Measurements from ENCODE around the gene WDR46. TPM values are rescaled to one million over a fixed set of nuclear protein-coding genes. Genes with fewer than 3 reads are reported as not detected.

Gene WDR46
- total and polyA plus RNA-seq, 2 of the 13 experiments (the other 11 are each of a cell fraction or from before 2014, with no cell fraction given), result 47.4 to 105 TPM

DNA sequence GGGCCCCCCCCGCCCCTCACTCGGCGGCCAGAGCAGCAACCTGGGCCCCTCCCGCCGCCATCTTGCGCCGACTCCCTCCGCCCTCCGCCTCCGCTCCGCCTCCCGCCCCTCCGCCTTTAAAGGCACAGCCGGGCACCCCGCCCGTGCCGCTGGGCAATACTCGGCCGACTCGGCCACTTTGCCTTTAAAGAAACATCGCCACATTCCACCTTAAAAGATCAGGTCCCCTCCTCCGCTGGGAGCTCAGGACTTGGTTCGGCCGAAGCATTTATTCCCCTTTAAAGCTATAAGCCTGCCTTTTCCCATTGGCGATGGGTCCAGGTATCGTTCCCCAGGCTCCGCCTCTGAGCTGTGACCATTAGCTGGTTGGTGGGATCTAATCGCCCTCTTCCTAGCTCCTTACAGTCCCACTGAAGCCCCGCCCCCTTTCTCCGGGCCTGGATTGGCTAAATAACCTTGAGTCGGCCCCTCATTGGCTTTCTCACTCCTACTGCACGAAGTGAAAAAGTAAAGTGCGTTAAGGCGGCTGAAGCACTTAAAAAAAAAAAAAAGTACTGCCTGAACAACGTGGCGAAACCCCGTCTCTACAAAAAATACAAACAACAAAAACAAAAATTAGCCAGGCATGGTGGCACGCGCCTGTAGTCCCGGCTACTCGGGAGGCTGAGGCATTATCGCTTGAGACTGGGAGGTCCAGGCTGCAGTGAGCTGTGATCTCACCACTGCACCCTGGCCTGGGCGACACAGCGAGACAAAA, 28.8 kb upstream of the WDR46 start, which contains the start of gene ZBTB22 (continued):
- TF ChIP-seq, protein P1, sequence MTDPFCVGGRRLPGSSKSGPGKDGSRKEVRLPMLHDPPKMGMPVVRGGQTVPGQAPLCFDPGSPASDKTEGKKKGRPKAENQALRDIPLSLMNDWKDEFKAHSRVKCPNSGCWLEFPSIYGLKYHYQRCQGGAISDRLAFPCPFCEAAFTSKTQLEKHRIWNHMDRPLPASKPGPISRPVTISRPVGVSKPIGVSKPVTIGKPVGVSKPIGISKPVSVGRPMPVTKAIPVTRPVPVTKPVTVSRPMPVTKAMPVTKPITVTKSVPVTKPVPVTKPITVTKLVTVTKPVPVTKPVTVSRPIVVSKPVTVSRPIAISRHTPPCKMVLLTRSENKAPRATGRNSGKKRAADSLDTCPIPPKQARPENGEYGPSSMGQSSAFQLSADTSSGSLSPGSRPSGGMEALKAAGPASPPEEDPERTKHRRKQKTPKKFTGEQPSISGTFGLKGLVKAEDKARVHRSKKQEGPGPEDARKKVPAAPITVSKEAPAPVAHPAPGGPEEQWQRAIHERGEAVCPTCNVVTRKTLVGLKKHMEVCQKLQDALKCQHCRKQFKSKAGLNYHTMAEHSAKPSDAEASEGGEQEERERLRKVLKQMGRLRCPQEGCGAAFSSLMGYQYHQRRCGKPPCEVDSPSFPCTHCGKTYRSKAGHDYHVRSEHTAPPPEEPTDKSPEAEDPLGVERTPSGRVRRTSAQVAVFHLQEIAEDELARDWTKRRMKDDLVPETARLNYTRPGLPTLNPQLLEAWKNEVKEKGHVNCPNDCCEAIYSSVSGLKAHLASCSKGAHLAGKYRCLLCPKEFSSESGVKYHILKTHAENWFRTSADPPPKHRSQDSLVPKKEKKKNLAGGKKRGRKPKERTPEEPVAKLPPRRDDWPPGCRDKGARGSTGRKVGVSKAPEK (CRISPR knock-in tag; IDR thresholded peaks at IDR 0.05; ENCODE audit: borderline replicate concordance), result no peak
- TF ChIP-seq AGO1 (IDR thresholded peaks at IDR 0.05; ENCODE audit: low read depth, low read length, poor library complexity, severe bottlenecking) (peak; percentile 41), HDAC6 (IDR thresholded peaks at IDR 0.05; ENCODE audit: low read depth, low read length) (no peak), FOXO1 (CRISPR knock-in tag; IDR thresholded peaks at IDR 0.05) (no peak; the same call in 1 of the 2 replicates), ZNF644 (CRISPR knock-in tag; IDR thresholded peaks at IDR 0.05; ENCODE audit: low read depth) (no peak), NFE2L1 (CRISPR knock-in tag; IDR thresholded peaks at IDR 0.05; ENCODE audit: borderline replicate concordance) (no peak), SP1 (IDR thresholded peaks at IDR 0.05) (no peak), SP1 (CRISPR knock-in tag; IDR thresholded peaks at IDR 0.05) (peak; percentile 63), KMT2B (CRISPR knock-in tag; IDR thresholded peaks at IDR 0.05) (no peak; the same call in 1 of the 2 replicates), ZNF790 (CRISPR knock-in tag; IDR thresholded peaks at IDR 0.05; ENCODE audit: borderline replicate concordance) (no peak), BCL6 (CRISPR knock-in tag; IDR thresholded peaks at IDR 0.05) (no peak), PRMT3 (CRISPR knock-in tag; IDR thresholded peaks at IDR 0.05; ENCODE audit: borderline replicate concordance, low read depth) (no peak)
- TF ChIP-seq, protein P2, sequence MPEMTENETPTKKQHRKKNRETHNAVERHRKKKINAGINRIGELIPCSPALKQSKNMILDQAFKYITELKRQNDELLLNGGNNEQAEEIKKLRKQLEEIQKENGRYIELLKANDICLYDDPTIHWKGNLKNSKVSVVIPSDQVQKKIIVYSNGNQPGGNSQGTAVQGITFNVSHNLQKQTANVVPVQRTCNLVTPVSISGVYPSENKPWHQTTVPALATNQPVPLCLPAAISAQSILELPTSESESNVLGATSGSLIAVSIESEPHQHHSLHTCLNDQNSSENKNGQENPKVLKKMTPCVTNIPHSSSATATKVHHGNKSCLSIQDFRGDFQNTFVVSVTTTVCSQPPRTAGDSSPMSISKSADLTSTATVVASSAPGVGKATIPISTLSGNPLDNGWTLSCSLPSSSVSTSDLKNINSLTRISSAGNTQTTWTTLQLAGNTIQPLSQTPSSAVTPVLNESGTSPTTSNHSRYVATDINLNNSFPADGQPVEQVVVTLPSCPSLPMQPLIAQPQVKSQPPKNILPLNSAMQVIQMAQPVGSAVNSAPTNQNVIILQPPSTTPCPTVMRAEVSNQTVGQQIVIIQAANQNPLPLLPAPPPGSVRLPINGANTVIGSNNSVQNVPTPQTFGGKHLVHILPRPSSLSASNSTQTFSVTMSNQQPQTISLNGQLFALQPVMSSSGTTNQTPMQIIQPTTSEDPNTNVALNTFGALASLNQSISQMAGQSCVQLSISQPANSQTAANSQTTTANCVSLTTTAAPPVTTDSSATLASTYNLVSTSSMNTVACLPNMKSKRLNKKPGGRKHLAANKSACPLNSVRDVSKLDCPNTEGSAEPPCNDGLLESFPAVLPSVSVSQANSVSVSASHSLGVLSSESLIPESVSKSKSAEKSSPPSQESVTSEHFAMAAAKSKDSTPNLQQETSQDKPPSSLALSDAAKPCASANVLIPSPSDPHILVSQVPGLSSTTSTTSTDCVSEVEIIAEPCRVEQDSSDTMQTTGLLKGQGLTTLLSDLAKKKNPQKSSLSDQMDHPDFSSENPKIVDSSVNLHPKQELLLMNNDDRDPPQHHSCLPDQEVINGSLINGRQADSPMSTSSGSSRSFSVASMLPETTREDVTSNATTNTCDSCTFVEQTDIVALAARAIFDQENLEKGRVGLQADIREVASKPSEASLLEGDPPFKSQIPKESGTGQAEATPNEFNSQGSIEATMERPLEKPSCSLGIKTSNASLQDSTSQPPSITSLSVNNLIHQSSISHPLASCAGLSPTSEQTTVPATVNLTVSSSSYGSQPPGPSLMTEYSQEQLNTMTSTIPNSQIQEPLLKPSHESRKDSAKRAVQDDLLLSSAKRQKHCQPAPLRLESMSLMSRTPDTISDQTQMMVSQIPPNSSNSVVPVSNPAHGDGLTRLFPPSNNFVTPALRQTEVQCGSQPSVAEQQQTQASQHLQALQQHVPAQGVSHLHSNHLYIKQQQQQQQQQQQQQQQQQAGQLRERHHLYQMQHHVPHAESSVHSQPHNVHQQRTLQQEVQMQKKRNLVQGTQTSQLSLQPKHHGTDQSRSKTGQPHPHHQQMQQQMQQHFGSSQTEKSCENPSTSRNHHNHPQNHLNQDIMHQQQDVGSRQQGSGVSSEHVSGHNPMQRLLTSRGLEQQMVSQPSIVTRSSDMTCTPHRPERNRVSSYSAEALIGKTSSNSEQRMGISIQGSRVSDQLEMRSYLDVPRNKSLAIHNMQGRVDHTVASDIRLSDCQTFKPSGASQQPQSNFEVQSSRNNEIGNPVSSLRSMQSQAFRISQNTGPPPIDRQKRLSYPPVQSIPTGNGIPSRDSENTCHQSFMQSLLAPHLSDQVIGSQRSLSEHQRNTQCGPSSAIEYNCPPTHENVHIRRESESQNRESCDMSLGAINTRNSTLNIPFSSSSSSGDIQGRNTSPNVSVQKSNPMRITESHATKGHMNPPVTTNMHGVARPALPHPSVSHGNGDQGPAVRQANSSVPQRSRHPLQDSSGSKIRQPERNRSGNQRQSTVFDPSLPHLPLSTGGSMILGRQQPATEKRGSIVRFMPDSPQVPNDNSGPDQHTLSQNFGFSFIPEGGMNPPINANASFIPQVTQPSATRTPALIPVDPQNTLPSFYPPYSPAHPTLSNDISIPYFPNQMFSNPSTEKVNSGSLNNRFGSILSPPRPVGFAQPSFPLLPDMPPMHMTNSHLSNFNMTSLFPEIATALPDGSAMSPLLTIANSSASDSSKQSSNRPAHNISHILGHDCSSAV (CRISPR knock-in tag; IDR thresholded peaks at IDR 0.05; ENCODE audit: borderline replicate concordance), result no peak
- TF ChIP-seq, protein P3, sequence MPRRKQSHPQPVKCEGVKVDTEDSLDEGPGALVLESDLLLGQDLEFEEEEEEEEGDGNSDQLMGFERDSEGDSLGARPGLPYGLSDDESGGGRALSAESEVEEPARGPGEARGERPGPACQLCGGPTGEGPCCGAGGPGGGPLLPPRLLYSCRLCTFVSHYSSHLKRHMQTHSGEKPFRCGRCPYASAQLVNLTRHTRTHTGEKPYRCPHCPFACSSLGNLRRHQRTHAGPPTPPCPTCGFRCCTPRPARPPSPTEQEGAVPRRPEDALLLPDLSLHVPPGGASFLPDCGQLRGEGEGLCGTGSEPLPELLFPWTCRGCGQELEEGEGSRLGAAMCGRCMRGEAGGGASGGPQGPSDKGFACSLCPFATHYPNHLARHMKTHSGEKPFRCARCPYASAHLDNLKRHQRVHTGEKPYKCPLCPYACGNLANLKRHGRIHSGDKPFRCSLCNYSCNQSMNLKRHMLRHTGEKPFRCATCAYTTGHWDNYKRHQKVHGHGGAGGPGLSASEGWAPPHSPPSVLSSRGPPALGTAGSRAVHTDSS (CRISPR knock-in tag; conservative IDR thresholded peaks at IDR 0.05), result no peak
- TF ChIP-seq, protein P4, sequence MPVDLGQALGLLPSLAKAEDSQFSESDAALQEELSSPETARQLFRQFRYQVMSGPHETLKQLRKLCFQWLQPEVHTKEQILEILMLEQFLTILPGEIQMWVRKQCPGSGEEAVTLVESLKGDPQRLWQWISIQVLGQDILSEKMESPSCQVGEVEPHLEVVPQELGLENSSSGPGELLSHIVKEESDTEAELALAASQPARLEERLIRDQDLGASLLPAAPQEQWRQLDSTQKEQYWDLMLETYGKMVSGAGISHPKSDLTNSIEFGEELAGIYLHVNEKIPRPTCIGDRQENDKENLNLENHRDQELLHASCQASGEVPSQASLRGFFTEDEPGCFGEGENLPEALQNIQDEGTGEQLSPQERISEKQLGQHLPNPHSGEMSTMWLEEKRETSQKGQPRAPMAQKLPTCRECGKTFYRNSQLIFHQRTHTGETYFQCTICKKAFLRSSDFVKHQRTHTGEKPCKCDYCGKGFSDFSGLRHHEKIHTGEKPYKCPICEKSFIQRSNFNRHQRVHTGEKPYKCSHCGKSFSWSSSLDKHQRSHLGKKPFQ (CRISPR knock-in tag; IDR thresholded peaks at IDR 0.05; ENCODE audit: insufficient replicate concordance), result no peak
